HepG2 (cell line): ENCODE results near the gene PIK3CB. TPM values are rescaled to one million over a fixed set of nuclear protein-coding genes. Genes with fewer than 3 reads are reported as not detected.

Experiments
- ATAC-seq: fragments of 200-7000 bp; cut with Tn5 transposase; 3 replicates; pipeline ENCODE4 v1.9.1; 2020; ENCODE audit warnings: mild to moderate bottlenecking, moderate library complexity
- BruUV-seq: library from RNA; stranded (reverse); fragments of 400-500 nt; replicated peaks from 2 replicates; lab custom pipeline; 2021; lab: Mats Ljungman, UMichigan
- CTCF ChIA-PET: fragments of 300-600 bp; formaldehyde crosslinking; extraction: SDS; loops from one replicate; lab custom pipeline; 2021; ENCODE audit warnings: low total read pairs, inconsistent platforms, low intra/inter-chr PET ratio; lab: Yijun Ruan, JAX
- POLR2A ChIA-PET: fragments of 350-600 bp; sonication (Branson Sonifier 250); formaldehyde crosslinking; loops from one replicate; lab custom pipeline; 2020; ENCODE audit warnings: antibody characterized with exemption, inconsistent platforms; lab: Yijun Ruan, JAX
- DNase-seq: peaks from one replicate; pipeline ENCODE4 v3.0.0-alpha.2; 2015; ENCODE audit warnings: low spot score
- FAIRE-seq: peaks from 3 replicates; lab custom pipeline; 2011; peaks lifted over from hg19 to GRCh38; lab: Jason Lieb, UNC
- H2AFZ ChIP-seq: one replicate; pipeline ENCODE4 v1.6.1; 2011; ENCODE audit warnings: low read length, inconsistent platforms
- H3K27ac ChIP-seq: fragments of 300-600 bp; 3 replicates; pipeline ENCODE4 v1.8.0; 2011; ENCODE audit warnings: mixed run types, mild to moderate bottlenecking, mixed read lengths, low read length, inconsistent platforms; ENCODE audit not compliant: insufficient read depth; ENCODE audit errors: extremely low read length
- H3K27me3 ChIP-seq, 2 experiments: fragments of 200-600 bp in 1 of 2; 2 replicates in 1 of 2; 3 replicates in 1 of 2; pipeline versions ENCODE4 v1.6.0 to v1.8.0; 2011; ENCODE audit warnings: low read length in 2 of 2, mild to moderate bottlenecking in 2 of 2, moderate library complexity in 2 of 2, inconsistent platforms in 1 of 2; ENCODE audit not compliant: insufficient read depth in 2 of 2, control insufficient read depth in 1 of 2
- H3K36me3 ChIP-seq, 2 experiments: fragments of 200-600 bp in 1 of 2; replicated peaks in 1 of 2; 2 replicates in 1 of 2; 3 replicates in 1 of 2; pipeline versions ENCODE4 v1.5.1 to v1.8.0; 2011; ENCODE audit warnings: low read length in 2 of 2, inconsistent platforms in 1 of 2; ENCODE audit not compliant: insufficient read depth in 2 of 2, control insufficient read depth in 1 of 2
- H3K4me1 ChIP-seq: 2 replicates; pipeline ENCODE4 v1.5.1; 2012; ENCODE audit warnings: low read length, inconsistent platforms; ENCODE audit not compliant: insufficient read depth
- H3K4me2 ChIP-seq: 2 replicates; pipeline ENCODE4 v1.6.0; 2011; ENCODE audit warnings: low read depth, low read length, inconsistent platforms
- H3K4me3 ChIP-seq, 3 experiments: fragments of 200-600 bp in 1 of 3; sonication (generic), shearing (Covaris generic) in 1 of 3; replicated peaks in 1 of 3; 2 replicates each; pipeline ENCODE4 v1.5.1; 2011 to 2016; ENCODE audit warnings: low read length in 3 of 3, inconsistent platforms in 2 of 3, low read depth in 2 of 3, mild to moderate bottlenecking in 2 of 3, control low read depth in 1 of 3, mixed read lengths in 1 of 3; ENCODE audit not compliant: insufficient read depth in 1 of 3
- H3K79me2 ChIP-seq: one replicate; pipeline ENCODE4 v1.6.1; 2011; ENCODE audit warnings: low read length, inconsistent platforms; ENCODE audit not compliant: insufficient read depth
- H3K9ac ChIP-seq: 2 replicates; pipeline ENCODE4 v1.6.0; 2011; ENCODE audit warnings: mild to moderate bottlenecking, low read depth, low read length, inconsistent platforms; ENCODE audit not compliant: insufficient read depth
- H3K9me3 ChIP-seq: 2 replicates; pipeline ENCODE4 v1.5.1; 2012; ENCODE audit warnings: mild to moderate bottlenecking, low read length
- H4K20me1 ChIP-seq: 2 replicates; pipeline ENCODE4 v1.6.0; 2011; ENCODE audit warnings: inconsistent platforms, mild to moderate bottlenecking, low read length, moderate library complexity; ENCODE audit not compliant: insufficient read depth
- FOXC1 ChIP-seq: sonication (generic); formaldehyde crosslinking; IDR thresholded peaks from 2 replicates; pipeline ENCODE4 v1.8.0; 2022; ENCODE audit warnings: mild to moderate bottlenecking, missing genetic modification reagents, borderline replicate concordance
- MAF1 ChIP-seq: sonication (generic); formaldehyde crosslinking; IDR thresholded peaks from 2 replicates; pipeline ENCODE4 v1.5.0; 2020; ENCODE audit warnings: missing genetic modification reagents, borderline replicate concordance
- NFIB ChIP-seq: sonication (generic); formaldehyde crosslinking; IDR thresholded peaks from 2 replicates; pipeline ENCODE4 v1.9.0; 2021; ENCODE audit warnings: missing genetic modification reagents, mild to moderate bottlenecking, borderline replicate concordance
- U2AF2 ChIP-seq: fragments of 200-400 bp; formaldehyde crosslinking; IDR thresholded peaks from 2 replicates; pipeline ENCODE4 v1.6.1; 2017; ENCODE audit warnings: low read depth, mild to moderate bottlenecking, low read length
- UBTF ChIP-seq: sonication (generic); formaldehyde crosslinking; IDR thresholded peaks from 2 replicates; pipeline ENCODE4 v1.4.0; 2020; ENCODE audit warnings: mild to moderate bottlenecking, missing genetic modification reagents
- ZNF230 ChIP-seq: sonication (generic); formaldehyde crosslinking; IDR thresholded peaks from 2 replicates; pipeline ENCODE4 v1.4.0; 2020; ENCODE audit warnings: mild to moderate bottlenecking, missing genetic modification reagents
- ZNF296 ChIP-seq: sonication (generic); formaldehyde crosslinking; conservative IDR thresholded peaks from 2 replicates; pipeline ENCODE4 v1.5.0; 2020; ENCODE audit warnings: mild to moderate bottlenecking, missing genetic modification reagents
- ZNF652 ChIP-seq: IDR thresholded peaks from 2 replicates; pipeline ENCODE4 v1.6.1; 2016; ENCODE audit warnings: low read depth, borderline replicate concordance
- WGBS: methylation state at CpG from one replicate; pipeline ENCODE4 v1.1.6; 2017; ENCODE audit warnings: low lambda C conversion rate; 5-methylcytosine and 5-hydroxymethylcytosine counted together
- in situ Hi-C: cut with HindIII; loops from 2 replicates; pipeline ENCODE4 v1.10.0; 2017; ENCODE audit warnings: low pct_unique_long_range_greater_than_20kb; ENCODE audit not compliant: extremely low pct_ligation_motif_present
- intact Hi-C: fragments of 100-400 bp; cut with micrococcal nuclease; formaldehyde crosslinking; loops from one replicate; pipeline ENCODE4 v1.10.0; 2022; ENCODE audit not compliant: unreplicated experiment
- polyA plus RNA-seq, 8 experiments: library from polyadenylated mRNA; depleted of rRNA in 3 of 8; stranded (reverse) in 7 of 8; unstranded in 1 of 8; fragments of >200 nt; fragmentation: Illumina TruSeq in 4 of 8; extraction: Trizol in 4 of 8; gene quantifications; 2 replicates each; pipeline versions ENCODE4 v1.2.1 to v1.2.3, GENCODE V29; 2011 to 2016; ENCODE audit warnings: low read depth in 4 of 8, missing spikeins in 1 of 8, mixed read lengths in 1 of 8; ENCODE audit not compliant: insufficient read depth in 1 of 8
- total RNA-seq, 5 experiments: library from RNA; depleted of rRNA; stranded (reverse); fragments of >200 nt; fragmentation: Illumina TruSeq; extraction: Trizol; gene quantifications; 2 replicates each; pipeline ENCODE4 v1.2.3, GENCODE V29; 2016; ENCODE audit warnings: low read depth in 1 of 5
- TF ChIP-seq, protein P1 (sequence below): sonication (generic); formaldehyde crosslinking; IDR thresholded peaks from 2 replicates; pipeline ENCODE4 v1.4.0; 2020; ENCODE audit warnings: missing genetic modification reagents
- TF ChIP-seq, protein P2 (sequence below): sonication (generic); formaldehyde crosslinking; conservative IDR thresholded peaks from 2 replicates; pipeline ENCODE4 v1.4.0; 2020; ENCODE audit warnings: missing genetic modification reagents

PIK3CB gene
- total and polyA plus RNA-seq, 2 of the 13 experiments (the other 11 are each of a cell fraction or from before 2014, with no cell fraction given), result 6.6 to 18.7 TPM

DNA sequence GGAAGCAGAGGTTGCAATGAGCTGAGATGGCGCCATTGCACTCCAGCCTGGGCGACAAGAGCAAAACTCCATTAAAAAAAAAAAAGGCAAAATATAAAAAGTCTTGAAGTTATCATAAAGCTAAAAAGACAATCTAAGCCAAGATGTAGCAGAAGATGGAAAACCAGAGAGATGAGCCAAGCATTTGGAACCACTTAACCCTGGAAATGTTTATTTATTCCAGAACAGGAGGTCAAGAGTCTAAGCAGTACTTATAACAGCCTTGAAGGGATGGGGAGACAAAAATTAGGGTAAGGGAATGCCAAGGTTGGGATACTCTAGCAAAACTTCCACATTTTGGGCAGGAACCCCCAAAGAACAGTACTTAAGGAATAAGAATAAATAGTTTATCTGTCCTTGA, 196.1 kb downstream of the PIK3CB start:
- no peak for FAIRE-seq
- BruUV-seq, result no TSS peak

More for the DNA sequence above, 196.1 kb downstream of the PIK3CB start:
- Histone ChIP-seq H3K9ac (no peak overlapping the region), H3K9me3 (no peaks in the 10 kb centered on the region; the same call in 1 of the 2 replicates), H3K4me2 (no peak overlapping the region), H3K27ac (no peak overlapping the region), H2AFZ (no peak overlapping the region), H3K4me1 (no peaks in the 10 kb centered on the region), H4K20me1 (no peaks in the 10 kb centered on the region), H3K79me2 (no peaks in the 10 kb centered on the region), H3K27me3 (no peaks in the 10 kb centered on the region), H3K4me3 (no peak overlapping the region), H3K36me3 (no peaks in the 10 kb centered on the region)
- TF ChIP-seq, protein P1, sequence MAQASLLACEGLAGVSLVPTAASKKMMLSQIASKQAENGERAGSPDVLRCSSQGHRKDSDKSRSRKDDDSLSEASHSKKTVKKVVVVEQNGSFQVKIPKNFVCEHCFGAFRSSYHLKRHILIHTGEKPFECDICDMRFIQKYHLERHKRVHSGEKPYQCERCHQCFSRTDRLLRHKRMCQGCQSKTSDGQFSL (CRISPR knock-in tag), result no peak
- no peak for TF ChIP-seq FOXC1 (CRISPR knock-in tag)
- TF ChIP-seq ZNF652 (CRISPR knock-in tag), result no peak
- TF ChIP-seq UBTF, result no peak
- TF ChIP-seq NFIB, result no peak
- no peak for TF ChIP-seq MAF1 (CRISPR knock-in tag)
- no peak for TF ChIP-seq ZNF230 (CRISPR knock-in tag)
- TF ChIP-seq U2AF2, result no peak
- TF ChIP-seq, protein P2, sequence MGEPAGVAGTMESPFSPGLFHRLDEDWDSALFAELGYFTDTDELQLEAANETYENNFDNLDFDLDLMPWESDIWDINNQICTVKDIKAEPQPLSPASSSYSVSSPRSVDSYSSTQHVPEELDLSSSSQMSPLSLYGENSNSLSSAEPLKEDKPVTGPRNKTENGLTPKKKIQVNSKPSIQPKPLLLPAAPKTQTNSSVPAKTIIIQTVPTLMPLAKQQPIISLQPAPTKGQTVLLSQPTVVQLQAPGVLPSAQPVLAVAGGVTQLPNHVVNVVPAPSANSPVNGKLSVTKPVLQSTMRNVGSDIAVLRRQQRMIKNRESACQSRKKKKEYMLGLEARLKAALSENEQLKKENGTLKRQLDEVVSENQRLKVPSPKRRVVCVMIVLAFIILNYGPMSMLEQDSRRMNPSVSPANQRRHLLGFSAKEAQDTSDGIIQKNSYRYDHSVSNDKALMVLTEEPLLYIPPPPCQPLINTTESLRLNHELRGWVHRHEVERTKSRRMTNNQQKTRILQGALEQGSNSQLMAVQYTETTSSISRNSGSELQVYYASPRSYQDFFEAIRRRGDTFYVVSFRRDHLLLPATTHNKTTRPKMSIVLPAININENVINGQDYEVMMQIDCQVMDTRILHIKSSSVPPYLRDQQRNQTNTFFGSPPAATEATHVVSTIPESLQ (CRISPR knock-in tag), result no peak
- no peak for TF ChIP-seq ZNF296 (CRISPR knock-in tag)
- CTCF ChIA-PET, result no interaction called here
- ATAC-seq, result no peak
- no peak for DNase-seq
- 95% methylated on average over 2 of the region's 2 CpGs for WGBS
- POLR2A ChIA-PET, result no interaction called here
- in situ Hi-C loops (no loop called here), intact Hi-C loops (no loop called here)
